GM19351 (cell line): ENCODE results near the gene SNX5.

Experiments
- ATAC-seq: cut with Tn5 transposase; IDR thresholded peaks from one replicate; pipeline ENCODE4 v1.9.1; 2021; ENCODE audit warnings: mild to moderate bottlenecking, moderate library complexity; ENCODE audit not compliant: unreplicated experiment

SNX5 gene

DNA sequence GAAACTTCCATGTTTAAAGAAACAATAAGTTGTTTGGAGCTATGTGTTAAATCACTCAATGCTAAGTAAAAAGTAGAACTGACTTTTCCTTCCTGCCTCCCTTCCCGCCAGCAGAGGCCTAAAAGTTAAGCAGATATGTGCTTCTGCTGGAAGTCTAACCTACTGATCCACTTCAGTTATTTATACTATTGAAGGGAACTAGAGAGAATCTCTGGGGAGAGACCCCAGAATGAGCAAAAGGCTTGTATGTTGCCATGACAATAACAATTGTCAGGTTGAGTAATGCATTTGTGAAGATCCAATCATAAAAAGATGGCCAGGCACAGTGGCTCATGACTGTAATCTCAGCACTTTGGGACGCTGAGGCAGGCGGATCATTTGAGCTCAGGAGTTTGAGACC lies 25.0 kb upstream of the SNX5 start:
- no peak for ATAC-seq

GRCh38 chr20:17992847-17993513 lies 24.4 kb upstream of the SNX5 start:
- ATAC-seq, result peak; percentile 4

GRCh38 chr20:17992224-17992637 lies 23.6 kb upstream of the SNX5 start:
- ATAC-seq, result peak; percentile 74

DNA sequence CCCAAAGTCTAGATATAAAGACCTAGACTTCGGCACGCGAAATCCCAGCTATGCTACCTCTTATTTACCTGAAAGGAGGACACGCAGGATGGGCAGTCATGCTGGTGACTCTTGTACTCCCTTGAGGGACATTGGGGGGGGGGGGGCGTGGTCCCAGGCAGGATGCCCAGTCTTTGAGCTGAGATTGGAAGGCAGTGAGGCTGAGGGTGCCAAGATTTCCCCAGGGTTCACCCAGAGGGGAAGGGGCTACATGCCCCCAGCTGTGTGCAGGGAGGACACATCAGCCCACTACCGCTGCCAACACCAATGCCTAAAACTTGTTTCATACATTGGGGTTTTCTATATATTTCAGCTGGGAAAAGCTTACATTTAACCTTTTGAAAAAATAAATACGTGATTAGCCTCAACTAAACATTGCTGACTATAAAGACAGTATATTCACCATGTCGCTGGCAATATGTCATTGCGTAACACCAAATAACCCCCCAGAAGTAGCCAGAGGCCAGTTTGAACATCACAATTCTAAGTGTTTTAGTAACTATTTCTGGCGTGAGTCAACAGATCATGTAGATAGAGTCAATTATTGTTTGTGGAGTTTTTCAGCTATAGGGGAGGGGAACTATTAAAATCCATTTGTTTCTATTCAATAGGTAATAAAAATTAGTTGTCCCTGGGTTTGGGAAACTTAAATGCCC lies 21.8 kb upstream of the SNX5 start:
- ATAC-seq, result no peak

DNA sequence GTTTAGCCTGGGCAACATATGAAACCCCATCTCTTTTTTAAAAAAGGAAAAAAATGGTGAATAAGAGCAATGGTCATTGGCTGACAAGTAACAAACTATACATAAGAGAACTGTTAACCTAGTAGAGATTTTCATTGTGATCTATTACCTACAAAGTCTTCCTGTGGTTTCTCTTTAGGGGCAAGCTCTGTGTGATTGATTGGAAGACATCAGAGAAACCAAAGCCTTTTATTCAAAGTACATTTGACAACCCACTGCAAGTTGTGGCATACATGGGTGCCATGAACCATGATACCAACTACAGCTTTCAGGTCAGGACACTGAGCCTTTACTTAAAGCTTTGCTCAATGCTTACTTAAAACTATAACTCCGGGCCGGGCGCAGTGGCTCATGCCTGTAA lies 19.4 kb upstream of the SNX5 start:
- ATAC-seq, result no peak

DNA sequence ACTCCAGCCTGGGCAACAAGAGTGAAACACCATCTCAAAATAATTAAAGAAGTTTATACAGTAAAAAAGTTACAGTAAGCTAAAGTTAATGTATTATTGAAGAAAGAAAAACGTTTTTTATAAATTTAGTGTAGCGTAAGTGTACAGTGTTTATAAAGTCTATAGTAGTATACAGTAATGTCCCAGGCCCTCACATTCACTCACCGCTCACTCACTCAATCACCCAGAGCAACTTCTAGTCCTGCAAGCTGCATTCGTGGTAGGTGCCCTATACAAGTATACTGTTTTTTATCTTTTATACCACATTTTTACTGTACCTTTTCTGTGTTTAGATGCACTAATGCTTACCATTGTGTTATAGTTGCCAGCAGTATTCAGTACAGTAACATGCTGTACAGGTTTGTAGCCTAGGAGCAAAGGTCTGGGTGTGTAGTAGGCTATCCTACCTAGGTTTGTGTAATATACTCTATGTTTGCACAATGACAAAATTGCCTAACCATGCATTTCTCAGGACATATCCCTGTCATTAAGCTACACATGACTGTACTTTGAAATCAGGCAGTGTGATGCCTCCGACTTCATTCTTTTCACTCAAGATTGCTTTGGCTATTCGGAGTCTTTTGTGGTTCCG lies 16.9 kb upstream of the SNX5 start:
- no peak for ATAC-seq

DNA sequence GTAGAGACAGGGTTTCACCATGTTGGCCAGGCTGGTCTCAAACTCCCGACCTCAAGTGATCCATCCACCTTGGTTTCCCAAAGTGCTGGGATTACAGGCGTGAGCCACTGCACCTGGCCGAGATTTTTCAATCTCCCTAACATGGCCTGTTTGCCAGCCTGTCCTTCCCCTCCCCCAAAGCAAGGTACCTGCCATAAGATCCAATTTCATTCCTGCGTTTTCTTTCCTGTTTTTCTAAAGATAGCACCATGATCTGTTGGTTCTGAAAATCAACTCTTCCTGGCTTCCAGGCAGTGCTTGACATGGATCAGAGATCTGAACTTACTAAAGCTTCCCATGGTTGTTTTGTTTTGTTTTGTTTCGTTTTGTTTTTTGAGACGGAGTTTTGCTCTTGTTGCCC lies 7.7 kb upstream of the SNX5 start:
- ATAC-seq, result no peak

- ATAC-seq, result no peak
Observed at GRCh38 chr20:17972121-17972520, 3.5 kb upstream of the SNX5 start.

DNA sequence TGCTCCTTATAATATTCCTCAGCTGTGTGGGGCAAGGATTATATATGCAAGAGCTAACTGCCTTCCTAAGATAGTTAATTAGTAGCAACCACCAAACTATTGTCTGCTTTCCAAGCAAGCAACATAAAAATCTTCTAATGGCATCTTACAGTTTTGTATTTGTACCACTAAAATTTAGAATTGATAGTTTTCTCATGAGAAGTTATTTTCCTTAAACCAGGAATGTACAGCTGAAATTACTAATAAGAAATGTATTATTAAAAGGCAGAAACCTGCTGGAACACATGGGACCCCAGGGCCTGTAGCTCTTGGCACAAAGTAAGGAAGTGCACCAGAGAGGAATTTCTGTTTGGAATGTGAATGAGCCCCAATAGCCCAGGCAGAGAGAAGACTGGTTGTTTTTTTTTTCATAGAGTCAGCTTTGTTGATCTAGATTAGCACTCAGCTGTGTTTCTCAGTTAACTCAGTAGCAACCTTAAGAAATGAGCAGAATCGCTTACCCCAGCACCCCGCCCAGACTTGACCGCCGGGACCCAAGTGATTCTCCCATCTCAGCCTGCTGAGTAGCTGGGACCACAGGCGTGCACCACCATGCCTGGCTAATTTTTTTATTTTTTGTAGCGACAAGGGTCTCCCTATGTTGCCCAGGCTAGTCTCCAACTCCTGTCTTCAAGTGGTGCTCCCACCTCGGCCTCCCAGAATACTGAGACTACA lies 2.9 kb upstream of the SNX5 start:
- ATAC-seq, result no peak

DNA sequence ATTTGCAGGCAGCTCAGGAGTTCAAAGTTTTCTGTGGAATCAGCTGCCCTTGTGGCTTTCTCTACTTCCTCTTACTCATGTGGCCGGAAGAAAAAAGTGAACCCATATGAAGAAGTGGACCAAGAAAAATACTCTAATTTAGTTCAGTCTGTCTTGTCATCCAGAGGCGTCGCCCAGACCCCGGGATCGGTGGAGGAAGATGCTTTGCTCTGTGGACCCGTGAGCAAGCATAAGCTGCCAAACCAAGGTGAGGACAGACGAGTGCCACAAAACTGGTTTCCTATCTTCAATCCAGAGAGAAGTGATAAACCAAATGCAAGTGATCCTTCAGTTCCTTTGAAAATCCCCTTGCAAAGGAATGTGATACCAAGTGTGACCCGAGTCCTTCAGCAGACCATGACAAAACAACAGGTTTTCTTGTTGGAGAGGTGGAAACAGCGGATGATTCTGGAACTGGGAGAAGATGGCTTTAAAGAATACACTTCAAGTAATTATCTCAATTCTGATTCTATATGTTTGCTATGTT lies 1.4 kb upstream of the SNX5 start:
- ATAC-seq, result peak; percentile 20

GRCh38 chr20:17969278-17969883 lies 787 bp upstream of the SNX5 start:
- ATAC-seq, result peak; percentile 6

DNA sequence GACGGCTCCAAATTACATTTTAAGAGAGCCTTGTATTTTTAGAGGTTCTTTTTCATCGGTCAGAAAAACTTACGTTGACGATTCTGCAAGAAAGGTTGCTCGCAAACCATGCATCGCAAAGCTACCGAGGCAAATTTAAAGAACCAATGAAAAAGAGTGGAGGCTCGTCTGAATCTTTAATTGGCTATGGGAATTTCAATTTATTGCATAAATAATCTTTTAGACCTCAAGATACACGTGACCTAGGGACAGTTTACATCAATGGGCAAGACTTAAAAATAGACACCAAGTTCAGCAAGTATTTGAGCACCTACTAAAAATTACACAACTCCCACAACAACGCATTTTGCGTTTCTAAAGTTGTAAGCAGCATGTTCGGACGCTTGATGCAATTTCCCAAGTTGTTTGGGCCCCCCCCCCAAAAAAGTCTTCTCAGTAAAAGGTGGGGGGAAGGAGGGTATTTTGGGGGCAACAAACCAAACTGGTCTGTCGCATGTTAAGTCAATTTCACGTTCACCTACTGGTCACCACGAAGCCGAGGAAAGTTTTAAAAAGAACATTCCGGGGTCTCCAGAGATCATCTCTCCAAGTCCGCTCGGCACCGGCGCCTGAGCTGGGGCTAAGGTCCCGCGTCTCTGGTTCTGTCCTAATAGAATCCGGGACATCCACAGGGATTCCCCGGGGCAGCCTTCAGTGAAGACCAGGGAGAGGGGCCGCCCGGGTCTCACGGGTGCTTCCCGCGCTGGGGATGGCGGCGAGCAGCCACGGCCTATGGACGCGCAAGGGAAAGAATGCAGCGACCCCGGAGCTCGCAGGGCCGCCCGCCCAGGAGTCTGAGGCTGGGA lies 851 bp downstream of the SNX5 start:
- no peak for ATAC-seq

GRCh38 chr20:17966432-17967310 lies 1.9 kb downstream of the SNX5 start:
- no peak for ATAC-seq

GRCh38 chr20:17965042-17965697 lies 3.4 kb downstream of the SNX5 start:
- ATAC-seq, result no peak

- no peak for ATAC-seq
Observed at GRCh38 chr20:17964632-17965031, 4.0 kb downstream of the SNX5 start.

GRCh38 chr20:17964073-17964472 lies 4.5 kb downstream of the SNX5 start:
- no peak for ATAC-seq

DNA sequence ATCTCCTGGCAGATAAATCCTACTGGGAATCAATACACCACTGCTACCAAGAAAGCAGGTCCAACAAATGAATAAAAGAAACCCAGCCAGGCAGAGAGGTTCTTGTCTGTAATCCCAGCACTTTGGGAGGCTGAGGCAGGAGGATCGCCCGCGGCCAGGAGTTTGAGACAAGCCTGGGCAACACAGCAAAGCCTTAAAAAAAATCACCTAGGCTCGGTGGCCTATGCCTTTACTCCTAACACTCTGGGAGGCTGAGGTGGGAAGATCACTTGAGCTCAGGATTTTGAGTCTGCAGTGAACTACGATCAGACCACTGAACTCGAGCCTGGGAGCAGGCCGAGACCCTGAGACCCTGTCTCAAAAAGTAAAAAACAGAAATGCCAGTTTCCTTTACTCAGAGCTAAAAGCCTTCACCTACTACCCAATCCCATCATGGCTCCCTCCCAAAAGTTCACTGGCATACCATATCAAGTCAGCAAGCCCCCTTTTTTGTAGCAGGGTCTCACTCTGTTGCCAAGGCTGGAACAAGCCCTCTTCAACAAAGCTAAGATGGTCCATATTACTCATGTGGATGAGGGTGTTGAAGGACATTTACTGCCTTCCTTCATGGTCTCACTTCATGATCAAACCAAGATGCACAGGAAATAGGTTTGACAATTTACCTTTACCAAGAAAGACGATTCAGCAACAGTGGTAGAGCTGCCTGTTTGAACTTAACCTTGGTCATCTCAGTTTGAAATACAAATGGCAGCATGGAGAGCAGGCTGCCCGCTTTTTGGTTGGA lies 5.3 kb downstream of the SNX5 start:
- no peak for ATAC-seq

- no peak for ATAC-seq
Observed at GRCh38 chr20:17961587-17961940, 7.0 kb downstream of the SNX5 start.
